Sigmoid colon (tissue), 3 donors: ENCODE data around the gene SRD5A1.

Source experiments
- POLR2A ChIP-seq, 2 donors: fragments of 450-650 bp; IDR thresholded peaks; one replicate each; pipeline ENCODE4 v1.6.1; 2016; ENCODE audit warnings: antibody characterized with exemption in 2 of 2, mild to moderate bottlenecking in 2 of 2, moderate library complexity in 2 of 2
- TF ChIP-seq, protein P1 (sequence below), 4 experiments: fragments of 450-650 bp in 3 of 4; fragments of 200-600 bp in 1 of 4; IDR thresholded peaks; one replicate each; pipeline ENCODE4 v1.5.1; 2016 to 2019; ENCODE audit warnings: antibody characterized with exemption in 4 of 4, mild to moderate bottlenecking in 3 of 4, moderate library complexity in 2 of 4

DNA sequence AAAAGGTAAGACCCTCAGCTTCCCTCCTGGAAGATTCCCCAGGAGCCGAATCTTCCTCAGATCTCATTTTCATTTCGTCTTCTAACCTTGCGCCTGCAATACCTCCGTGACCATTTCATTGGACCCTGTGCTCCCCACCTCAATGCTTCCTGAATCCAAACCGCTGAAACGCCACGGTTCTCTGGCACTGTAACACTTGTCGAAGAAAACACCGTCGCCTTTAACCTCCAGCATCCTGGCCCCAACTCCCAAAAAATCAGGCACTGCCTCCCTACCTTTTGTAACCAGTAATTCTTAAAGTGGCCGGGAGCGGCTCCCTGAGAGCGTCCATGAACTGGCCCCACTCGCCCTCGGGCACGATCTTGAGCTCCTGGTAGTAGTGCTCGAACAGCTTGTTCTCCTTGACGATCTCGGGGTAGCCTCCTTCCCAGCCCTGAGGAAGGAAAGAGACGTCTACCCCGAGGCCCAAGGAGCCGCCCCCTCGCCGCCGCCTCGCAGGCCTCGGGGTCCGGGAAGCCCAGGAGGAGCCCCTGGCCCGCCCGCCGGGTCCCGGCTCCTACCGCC, 834 bp upstream of the SRD5A1 start:
- TF ChIP-seq, protein P1, sequence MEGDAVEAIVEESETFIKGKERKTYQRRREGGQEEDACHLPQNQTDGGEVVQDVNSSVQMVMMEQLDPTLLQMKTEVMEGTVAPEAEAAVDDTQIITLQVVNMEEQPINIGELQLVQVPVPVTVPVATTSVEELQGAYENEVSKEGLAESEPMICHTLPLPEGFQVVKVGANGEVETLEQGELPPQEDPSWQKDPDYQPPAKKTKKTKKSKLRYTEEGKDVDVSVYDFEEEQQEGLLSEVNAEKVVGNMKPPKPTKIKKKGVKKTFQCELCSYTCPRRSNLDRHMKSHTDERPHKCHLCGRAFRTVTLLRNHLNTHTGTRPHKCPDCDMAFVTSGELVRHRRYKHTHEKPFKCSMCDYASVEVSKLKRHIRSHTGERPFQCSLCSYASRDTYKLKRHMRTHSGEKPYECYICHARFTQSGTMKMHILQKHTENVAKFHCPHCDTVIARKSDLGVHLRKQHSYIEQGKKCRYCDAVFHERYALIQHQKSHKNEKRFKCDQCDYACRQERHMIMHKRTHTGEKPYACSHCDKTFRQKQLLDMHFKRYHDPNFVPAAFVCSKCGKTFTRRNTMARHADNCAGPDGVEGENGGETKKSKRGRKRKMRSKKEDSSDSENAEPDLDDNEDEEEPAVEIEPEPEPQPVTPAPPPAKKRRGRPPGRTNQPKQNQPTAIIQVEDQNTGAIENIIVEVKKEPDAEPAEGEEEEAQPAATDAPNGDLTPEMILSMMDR (IDR thresholded peaks at IDR 0.05) = no peak
- TF ChIP-seq POLR2A (IDR thresholded peaks at IDR 0.05) = no peak
